Sigmoid colon (tissue), 7 donors: ENCODE data around the gene RNF8. TPM values are rescaled to one million over a fixed set of nuclear protein-coding genes. Genes with fewer than 3 reads are reported as not detected.

Source experiments
- DNase-seq: peaks from one replicate; pipeline ENCODE4 v3.0.0-alpha.2; 2019
- H3K27ac ChIP-seq, 4 donors: fragments of 200-600 bp; sonication (generic); one replicate each; pipeline ENCODE4 v1.5.1; 2016 to 2019; ENCODE audit warnings: mild to moderate bottlenecking in 1 of 4
- H3K27me3 ChIP-seq, 3 donors: fragments of 200-600 bp; sonication (generic); one replicate each; pipeline ENCODE4 v1.5.1; 2019; ENCODE audit warnings: mild to moderate bottlenecking in 1 of 3
- H3K36me3 ChIP-seq, 4 donors: fragments of 200-600 bp; sonication (generic); one replicate each; pipeline ENCODE4 v1.5.1; 2016 to 2019
- H3K4me1 ChIP-seq, 4 donors: fragments of 200-600 bp; sonication (generic); one replicate each; pipeline ENCODE4 v1.5.1; 2017 to 2019
- H3K4me3 ChIP-seq, 4 donors: fragments of 200-600 bp; sonication (generic); one replicate each; pipeline ENCODE4 v1.5.1; 2017 to 2019; ENCODE audit warnings: mild to moderate bottlenecking in 2 of 4, moderate library complexity in 1 of 4
- H3K9me3 ChIP-seq, 4 donors: fragments of 200-600 bp in 3 of 4; sonication (generic) in 3 of 4; one replicate each; pipeline versions ENCODE4 v1.5.1 to v1.6.1; 2013 to 2019
- CTCF ChIP-seq, 4 experiments: fragments of 450-650 bp in 3 of 4; fragments of 200-600 bp in 1 of 4; IDR thresholded peaks; one replicate each; pipeline ENCODE4 v1.5.1; 2016 to 2019; ENCODE audit warnings: antibody characterized with exemption in 4 of 4, mild to moderate bottlenecking in 3 of 4, moderate library complexity in 2 of 4
- EP300 ChIP-seq, 4 donors: sonication (generic); formaldehyde crosslinking; IDR thresholded peaks; one replicate each; pipeline ENCODE4 v1.6.1; 2017; ENCODE audit warnings: antibody characterized with exemption in 4 of 4
- POLR2A ChIP-seq, 2 donors: fragments of 450-650 bp; IDR thresholded peaks; one replicate each; pipeline ENCODE4 v1.6.1; 2016; ENCODE audit warnings: antibody characterized with exemption in 2 of 2, mild to moderate bottlenecking in 2 of 2, moderate library complexity in 2 of 2
- POLR2AphosphoS5 ChIP-seq, 4 donors: sonication (generic); formaldehyde crosslinking; IDR thresholded peaks; one replicate each; pipeline ENCODE4 v1.6.1; 2017; ENCODE audit warnings: antibody characterized with exemption in 4 of 4
- WGBS, 2 donors: extraction: QIAGEN DNeasy Blood & Tissue Kit; methylation state at CpG; one replicate each; pipeline ENCODE4 v1.1.7; 2013; 5-methylcytosine and 5-hydroxymethylcytosine counted together
- intact Hi-C: fragments of 100-400 bp; cut with DNase I; formaldehyde crosslinking; loops from one replicate; pipeline ENCODE4 v1.15.1; 2023
- polyA plus RNA-seq, 3 donors: library from polyadenylated mRNA; stranded (reverse); fragments of 200-250 nt; gene quantifications; one replicate each; pipeline ENCODE4 v1.2.3, GENCODE V29; 2013
- total RNA-seq, 4 donors: library from RNA; depleted of rRNA; stranded (reverse); fragments of >200 nt; gene quantifications; one replicate each; pipeline ENCODE4 v1.1.0, GENCODE V29; 2016
- donor health status: healthy with polysubstance abuse.
- donor health status: Bipolar disorder and iron deficiency.
- donor health status: healthy.

RNF8 gene
- total and polyA plus RNA-seq, 7 donors: 8.8 to 18.5 (median 11.6) TPM

GRCh38 chr6:37347670-37348111, 6.1 kb upstream of the RNF8 start:
- no peaks in the 10 kb centered on the region for H3K9me3 ChIP-seq
- no peaks in the 10 kb centered on the region for H3K36me3 ChIP-seq
- no peak for DNase-seq
- intact Hi-C loops: no loop called here
- no peaks in the 10 kb centered on the region for H3K4me1 ChIP-seq
- 83 to 84% methylated on average over 4 of the region's 4 CpGs for WGBS, 2 donors
- H3K27ac ChIP-seq: no peak overlapping the region
- no peaks in the 10 kb centered on the region for H3K27me3 ChIP-seq
- no peak overlapping the region for H3K4me3 ChIP-seq
- TF ChIP-seq POLR2A (IDR thresholded peaks at IDR 0.05) (no peak), CTCF (IDR thresholded peaks at IDR 0.05) (no peak), EP300 (IDR thresholded peaks at IDR 0.05) (no peak), POLR2AphosphoS5 (IDR thresholded peaks at IDR 0.05) (no peak)

GRCh38 chr6:37351027-37351426, 2.8 kb upstream of the RNF8 start:
- intact Hi-C loops: no loop called here
- H3K9me3 ChIP-seq: no peaks in the 10 kb centered on the region
- H3K36me3 ChIP-seq: no peaks in the 10 kb centered on the region
- no peak overlapping the region for H3K4me3 ChIP-seq
- TF ChIP-seq CTCF (IDR thresholded peaks at IDR 0.05): no peak
- no peak for TF ChIP-seq POLR2A (IDR thresholded peaks at IDR 0.05)
- no peak for TF ChIP-seq POLR2AphosphoS5 (IDR thresholded peaks at IDR 0.05)
- TF ChIP-seq EP300 (IDR thresholded peaks at IDR 0.05): no peak
- 91 to 94% methylated on average over 3 of the region's 3 CpGs for WGBS, 2 donors
- no peaks in the 10 kb centered on the region for H3K27me3 ChIP-seq
- DNase-seq: no peak
- H3K4me1 ChIP-seq: peaks cover 0 to 22% (median 11%) of the 10 kb centered on the region in 4 donors
- H3K27ac ChIP-seq: no peak overlapping the region

- H3K9me3 ChIP-seq: no peaks in the 10 kb centered on the region
- WGBS, 2 donors: 95 to 96% methylated on average over 3 of the region's 3 CpGs
- intact Hi-C loops: no loop called here
- H3K27me3 ChIP-seq: no peaks in the 10 kb centered on the region
- TF ChIP-seq EP300 (IDR thresholded peaks at IDR 0.05) (no peak), POLR2AphosphoS5 (IDR thresholded peaks at IDR 0.05) (no peak), POLR2A (IDR thresholded peaks at IDR 0.05) (no peak), CTCF (IDR thresholded peaks at IDR 0.05) (no peak)
- no peak overlapping the region for H3K27ac ChIP-seq
- H3K4me1 ChIP-seq: peaks cover 0 to 22% (median 13%) of the 10 kb centered on the region in 4 donors
- no peak for DNase-seq
- H3K4me3 ChIP-seq: no peak overlapping the region
- no peaks in the 10 kb centered on the region for H3K36me3 ChIP-seq
Observed at GRCh38 chr6:37352384-37352783, 1.4 kb upstream of the RNF8 start.

GRCh38 chr6:37354526-37355384, 972 bp downstream of the RNF8 start:
- H3K36me3 ChIP-seq: no peaks in the 10 kb centered on the region
- no peaks in the 10 kb centered on the region for H3K9me3 ChIP-seq
- intact Hi-C loops: no loop called here
- H3K4me3 ChIP-seq: peak overlapping the region; percentile 95 to 99 (median 96)
- peak; percentile 62 for DNase-seq
- TF ChIP-seq EP300 (IDR thresholded peaks at IDR 0.05): no peak
- no peak for TF ChIP-seq POLR2AphosphoS5 (IDR thresholded peaks at IDR 0.05)
- no peak for TF ChIP-seq POLR2A (IDR thresholded peaks at IDR 0.05)
- TF ChIP-seq CTCF (IDR thresholded peaks at IDR 0.05): no peak
- H3K27me3 ChIP-seq: no peaks in the 10 kb centered on the region
- 3 to 4% methylated on average over 44 of the region's 44 CpGs for WGBS, 2 donors
- peak overlapping the region; percentile 72 to 82 (median 78) for H3K27ac ChIP-seq
- peaks cover 0 to 26% (median 13%) of the 10 kb centered on the region in 4 donors for H3K4me1 ChIP-seq
